Testis (tissue), 3 donors: ENCODE results near the gene RNF213. TPM values are rescaled to one million over a fixed set of nuclear protein-coding genes. Genes with fewer than 3 reads are reported as not detected.

Source experiments
- DNase-seq: peaks from one replicate; pipeline ENCODE4 v3.0.0-alpha.2; 2019
- H3K27ac ChIP-seq, 2 donors: fragments of 200-600 bp; sonication (generic); one replicate each; pipeline ENCODE4 v1.5.1; 2019
- H3K27me3 ChIP-seq: fragments of 200-600 bp; sonication (generic); one replicate; pipeline ENCODE4 v1.5.1; 2019
- H3K36me3 ChIP-seq: fragments of 200-600 bp; sonication (generic); one replicate; pipeline ENCODE4 v1.5.1; 2017; ENCODE audit warnings: low read depth; ENCODE audit errors: missing control alignments
- H3K4me1 ChIP-seq: fragments of 200-600 bp; sonication (generic); one replicate; pipeline ENCODE4 v1.5.1; 2019
- H3K4me3 ChIP-seq, 2 donors: fragments of 200-600 bp; sonication (generic); one replicate each; pipeline ENCODE4 v1.5.1; 2017 to 2019
- H3K9me3 ChIP-seq: fragments of 200-600 bp; sonication (generic); one replicate; pipeline ENCODE4 v1.5.1; 2017
- CTCF ChIP-seq, 3 experiments: fragments of 450-650 bp in 2 of 3; fragments of 200-600 bp in 1 of 3; sonication (generic) in 1 of 3; IDR thresholded peaks; one replicate each; pipeline ENCODE4 v1.5.1; 2016 to 2019; ENCODE audit warnings: antibody characterized with exemption in 3 of 3, mild to moderate bottlenecking in 2 of 3, moderate library complexity in 1 of 3
- POLR2A ChIP-seq: fragments of 450-650 bp; IDR thresholded peaks from one replicate; pipeline ENCODE4 v1.6.1; 2017; ENCODE audit warnings: antibody characterized with exemption, mild to moderate bottlenecking, moderate library complexity
- WGBS, 2 donors: methylation state at CpG; one replicate each; pipeline ENCODE4 v1.1.5; 2018; 5-methylcytosine and 5-hydroxymethylcytosine counted together
- intact Hi-C: fragments of 100-400 bp; cut with DNase I; formaldehyde crosslinking; loops from one replicate; pipeline ENCODE4 v1.15.1; 2023; ENCODE audit warnings: low total_unique reads
- polyA plus RNA-seq: library from polyadenylated mRNA; stranded (reverse); fragments of 350-450 nt; fragmentation: Illumina TruSeq; extraction: RNeasy Lipid Tissue Mini Kit (QIAGEN cat#74804); gene quantifications from one replicate; pipeline ENCODE4 v1.2.3, GENCODE V29; 2014; ENCODE audit warnings: low read depth, low replicate concordance; ENCODE audit not compliant: insufficient read depth
- total RNA-seq, 2 donors: library from RNA; depleted of rRNA; stranded (reverse); fragments of >200 nt; gene quantifications; one replicate each; pipeline ENCODE4 v1.2.3, GENCODE V29; 2016

Gene RNF213
- total and polyA plus RNA-seq, 3 donors from 2014 or later, result 25.3 to 68.9 (median 66.9) TPM

- H3K4me3 ChIP-seq, result no peak overlapping the region
- no peaks in the 10 kb centered on the region for H3K4me1 ChIP-seq
- 91 to 97% methylated on average over 21 to 25 of the region's 27 CpGs for WGBS, 2 donors
- H3K9me3 ChIP-seq, result no peaks in the 10 kb centered on the region
- no peak overlapping the region for H3K27ac ChIP-seq
- DNase-seq, result no peak
- no peaks in the 10 kb centered on the region for H3K27me3 ChIP-seq
- intact Hi-C loops, result no loop called here
- no peaks in the 10 kb centered on the region for H3K36me3 ChIP-seq
- TF ChIP-seq POLR2A (no peak), CTCF (IDR thresholded peaks at IDR 0.05) (no peak)
Measured at GRCh38 chr17:80245566-80246265, 14.9 kb upstream of the RNF213 start.

DNA sequence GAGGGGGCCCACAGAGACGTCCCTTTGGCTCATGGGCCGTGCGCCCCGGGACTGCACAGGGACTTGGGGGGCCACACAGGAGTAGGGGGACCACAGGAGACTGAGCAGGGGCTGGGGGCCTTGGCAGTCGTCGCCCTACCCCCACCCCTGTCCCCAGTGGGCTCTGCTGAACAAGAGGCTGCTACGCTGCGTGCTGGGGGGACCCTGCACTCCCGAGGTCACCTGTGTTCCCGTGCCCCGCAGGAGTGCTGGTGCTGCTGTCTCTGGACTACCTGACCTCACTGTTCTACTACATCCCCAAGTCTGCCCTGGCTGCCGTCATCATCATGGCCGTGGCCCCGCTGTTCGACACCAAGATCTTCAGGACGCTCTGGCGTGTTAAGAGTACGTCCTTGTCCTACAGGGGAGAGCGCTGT lies 14.4 kb upstream of the RNF213 start:
- Histone ChIP-seq H3K9me3 (no peaks in the 10 kb centered on the region), H3K36me3 (no peaks in the 10 kb centered on the region), H3K27ac (no peak overlapping the region), H3K4me1 (no peaks in the 10 kb centered on the region), H3K27me3 (no peaks in the 10 kb centered on the region), H3K4me3 (no peak overlapping the region)
- 97 to 100% methylated on average over 3 to 16 of the region's 19 CpGs for WGBS, 2 donors
- no peak for DNase-seq
- TF ChIP-seq POLR2A (no peak), CTCF (IDR thresholded peaks at IDR 0.05) (no peak)
- intact Hi-C loops, result no loop called here

GRCh38 chr17:80246726-80247125 lies 13.9 kb upstream of the RNF213 start:
- TF ChIP-seq POLR2A (no peak), CTCF (IDR thresholded peaks at IDR 0.05) (no peak)
- H3K36me3 ChIP-seq, result no peaks in the 10 kb centered on the region

DNA sequence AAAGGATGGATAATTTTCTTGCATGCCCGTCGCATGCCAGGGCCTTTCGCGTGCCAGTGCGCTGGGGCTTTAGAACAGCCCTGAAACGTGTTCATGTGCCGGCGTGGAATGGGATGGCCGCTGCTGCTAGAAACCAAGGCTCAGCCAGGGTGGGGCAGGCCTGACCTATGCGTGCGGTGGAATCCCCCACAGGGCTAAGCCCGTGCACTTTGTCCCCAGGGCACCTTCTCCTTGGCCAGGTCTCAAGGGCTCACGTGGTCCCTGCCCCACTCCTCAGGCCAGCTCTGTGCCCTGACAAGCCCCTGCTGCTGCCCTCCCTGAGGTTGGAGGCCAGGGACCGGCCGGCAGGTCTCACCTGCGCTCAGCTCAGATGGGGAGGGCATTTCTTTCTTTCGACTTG lies 13.1 kb upstream of the RNF213 start:
- Histone ChIP-seq H3K27ac (no peak overlapping the region), H3K27me3 (no peaks in the 10 kb centered on the region), H3K4me3 (no peak overlapping the region), H3K4me1 (no peaks in the 10 kb centered on the region), H3K9me3 (no peaks in the 10 kb centered on the region), H3K36me3 (no peaks in the 10 kb centered on the region)
- 95 to 96% methylated on average over 17 of the region's 17 CpGs for WGBS, 2 donors
- TF ChIP-seq CTCF (IDR thresholded peaks at IDR 0.05) (no peak), POLR2A (no peak)
- intact Hi-C loops, result no loop called here
- no peak for DNase-seq

More at GRCh38 chr17:80246726-80247125, 13.9 kb upstream of the RNF213 start:
- intact Hi-C loops, result no loop called here
- Histone ChIP-seq H3K4me1 (no peaks in the 10 kb centered on the region), H3K27ac (no peak overlapping the region), H3K27me3 (no peaks in the 10 kb centered on the region), H3K9me3 (no peaks in the 10 kb centered on the region), H3K4me3 (no peak overlapping the region)
- 84 to 97% methylated on average over 8 of the region's 8 CpGs for WGBS, 2 donors
- DNase-seq, result no peak
